Naive thymus-derived CD4-positive, alpha-beta T cell (primary cell): ENCODE measurements around the gene SERPINA4. TPM values are rescaled to one million over a fixed set of nuclear protein-coding genes. Genes with fewer than 3 reads are reported as not detected.

Experiments
- ATAC-seq: fragments of 150-1000 bp; cut with Tn5 transposase; 2 replicates; pipeline ENCODE4 v1.10.0; 2021; ENCODE audit warnings: mild to moderate bottlenecking, moderate library complexity
- CTCF ChIA-PET: fragments of 350-600 bp; sonication (Branson Sonifier 250); formaldehyde crosslinking; loops from one replicate; lab custom pipeline; 2021; ENCODE audit warnings: antibody characterized with exemption; lab: Charles Lee
- POLR2A ChIA-PET: fragments of 350-600 bp; sonication (Branson Sonifier 250); formaldehyde crosslinking; loops from one replicate; lab custom pipeline; 2021; ENCODE audit warnings: antibody characterized with exemption, inconsistent platforms; lab: Charles Lee
- DNase-seq, 9 donors: peaks; one replicate each; pipeline versions ENCODE4 v3.0.0 to v3.0.0-alpha.2; 2020 to 2022; ENCODE audit warnings: mixed read lengths in 1 of 9
- H3K27ac ChIP-seq: one replicate; pipeline ENCODE4 v1.7.0; 2013; ENCODE audit warnings: mild to moderate bottlenecking, low read depth, low read length, moderate library complexity
- H3K27me3 ChIP-seq, 2 donors: one replicate each; pipeline ENCODE4 v1.7.0; 2013; ENCODE audit warnings: low read length in 2 of 2, mild to moderate bottlenecking in 2 of 2, moderate library complexity in 2 of 2; ENCODE audit not compliant: control insufficient read depth in 2 of 2, insufficient read depth in 2 of 2
- H3K36me3 ChIP-seq, 3 experiments: 1 replicate in 2 of 3; 2 replicates in 1 of 3; pipeline ENCODE4 v1.7.0; 2013; ENCODE audit warnings: low read length in 3 of 3, mild to moderate bottlenecking in 3 of 3, moderate library complexity in 1 of 3; ENCODE audit not compliant: insufficient read depth in 3 of 3, control insufficient read depth in 2 of 3
- H3K4me1 ChIP-seq, 2 donors: one replicate each; pipeline ENCODE4 v1.7.0; 2013; ENCODE audit warnings: low read length in 2 of 2, mild to moderate bottlenecking in 2 of 2, moderate library complexity in 1 of 2; ENCODE audit not compliant: control insufficient read depth in 2 of 2, insufficient read depth in 2 of 2
- H3K4me3 ChIP-seq: 2 replicates; pipeline ENCODE4 v1.7.0; 2013; ENCODE audit warnings: mild to moderate bottlenecking, low read length
- H3K9me3 ChIP-seq, 3 experiments: 1 replicate in 2 of 3; 2 replicates in 1 of 3; pipeline ENCODE4 v1.7.0; 2013; ENCODE audit warnings: low read length in 3 of 3; ENCODE audit not compliant: control insufficient read depth in 2 of 3
- H3K27ac Mint-ChIP-seq, 9 donors: one replicate each; pipeline ENCODE4 v1.8.0; 2020 to 2022; ENCODE audit warnings: mixed read lengths in 9 of 9, mild to moderate bottlenecking in 8 of 9, moderate library complexity in 5 of 9, inconsistent platforms in 2 of 9
- H3K27me3 Mint-ChIP-seq, 5 donors: one replicate each; pipeline ENCODE4 v1.8.0; 2021 to 2022; ENCODE audit warnings: mixed read lengths in 5 of 5, mild to moderate bottlenecking in 1 of 5
- H3K36me3 Mint-ChIP-seq, 5 donors: one replicate each; pipeline ENCODE4 v1.8.0; 2020 to 2022; ENCODE audit warnings: mixed read lengths in 5 of 5, mild to moderate bottlenecking in 3 of 5, inconsistent platforms in 1 of 5
- H3K4me1 Mint-ChIP-seq, 7 donors: one replicate each; pipeline ENCODE4 v1.8.0; 2020 to 2022; ENCODE audit warnings: mixed read lengths in 7 of 7, mild to moderate bottlenecking in 3 of 7, inconsistent platforms in 1 of 7
- H3K4me3 Mint-ChIP-seq, 10 donors: one replicate each; pipeline ENCODE4 v1.8.0; 2020 to 2022; ENCODE audit warnings: mild to moderate bottlenecking in 10 of 10, mixed read lengths in 10 of 10, moderate library complexity in 6 of 10, inconsistent platforms in 2 of 10
- H3K9me3 Mint-ChIP-seq, 11 donors: one replicate each; pipeline ENCODE4 v1.8.0; 2020 to 2022; ENCODE audit warnings: mixed read lengths in 11 of 11, mild to moderate bottlenecking in 4 of 11, inconsistent platforms in 1 of 11, moderate library complexity in 1 of 11
- intact Hi-C, 2 donors: fragments of 100-400 bp; cut with micrococcal nuclease; formaldehyde crosslinking; loops; one replicate each; pipeline ENCODE4 v1.15.1; 2023
- polyA plus RNA-seq, 2 donors: library from polyadenylated mRNA; unstranded; fragments of 300-500 nt; fragmentation: Illumina TruSeq; gene quantifications; one replicate each; pipeline ENCODE4 v1.2.3, GENCODE V29; 2021
- total RNA-seq, 6 experiments: library from RNA in 5 of 6; stranded (reverse) in 5 of 6; gene quantifications; 1 replicate in 5 of 6; 2 replicates in 1 of 6; pipeline ENCODE4 v1.2.3 and lab custom pipeline; 2021 to 2026

Gene SERPINA4
- total and polyA plus RNA-seq, 7 experiments from 2014 or later = not detected

DNA sequence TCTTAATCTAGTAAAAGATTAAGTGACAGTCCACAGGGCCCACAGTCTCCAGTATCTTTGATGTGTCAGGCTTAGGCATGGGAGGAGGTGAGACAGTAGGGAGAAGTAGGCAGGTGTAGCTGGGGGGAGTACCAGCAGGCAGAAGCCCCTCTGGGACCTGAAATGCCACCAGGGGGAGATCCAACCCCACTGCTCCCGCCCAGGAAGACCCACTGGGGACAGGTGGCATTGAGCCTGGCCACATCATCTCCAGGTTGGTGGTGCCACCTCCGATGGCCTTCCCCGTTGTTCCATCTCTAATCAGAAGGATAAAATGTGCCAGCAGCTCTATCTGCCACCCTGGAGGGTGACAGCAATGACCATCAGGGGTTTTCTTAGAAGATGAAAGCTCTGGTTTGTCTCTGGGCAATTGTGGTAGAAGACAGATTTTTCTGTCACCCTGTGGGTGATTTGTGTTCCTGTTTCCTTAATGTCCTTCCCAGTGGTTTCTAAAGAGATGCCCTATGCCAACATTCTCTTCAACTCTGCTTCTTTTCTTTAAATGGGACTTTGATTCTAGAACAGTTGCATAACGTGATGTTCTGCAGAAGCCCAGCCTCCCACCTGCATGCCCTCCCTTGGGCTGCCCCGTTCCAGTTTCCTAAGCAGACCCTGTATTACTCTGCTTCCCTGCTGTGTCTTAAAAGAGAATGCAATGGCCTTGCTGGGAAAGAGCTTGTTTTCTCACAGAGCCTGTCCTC lies 39.7 kb upstream of the SERPINA4 start:
- peaks cover 0 to 16% (median 9%) of the 10 kb centered on the region in 11 donors for H3K9me3 Mint-ChIP-seq
- no peaks in the 10 kb centered on the region for H3K4me1 Mint-ChIP-seq
- no peaks in the 10 kb centered on the region for H3K36me3 Mint-ChIP-seq
- no peak overlapping the region for H3K27ac ChIP-seq
- H3K27me3 ChIP-seq = no peaks in the 10 kb centered on the region
- no peak for ATAC-seq
- H3K27ac Mint-ChIP-seq = no peak overlapping the region
- no peak overlapping the region for H3K4me3 ChIP-seq
- no peaks in the 10 kb centered on the region for H3K9me3 ChIP-seq
- H3K4me1 ChIP-seq = no peaks in the 10 kb centered on the region
- CTCF ChIA-PET = no interaction called here
- POLR2A ChIA-PET = no interaction called here
- DNase-seq = no peak
- H3K36me3 ChIP-seq = no peaks in the 10 kb centered on the region
- H3K4me3 Mint-ChIP-seq = no peak overlapping the region
- H3K27me3 Mint-ChIP-seq = peaks cover 6 to 41% (median 22%) of the 10 kb centered on the region in 5 donors
- intact Hi-C loops = no loop called here

DNA sequence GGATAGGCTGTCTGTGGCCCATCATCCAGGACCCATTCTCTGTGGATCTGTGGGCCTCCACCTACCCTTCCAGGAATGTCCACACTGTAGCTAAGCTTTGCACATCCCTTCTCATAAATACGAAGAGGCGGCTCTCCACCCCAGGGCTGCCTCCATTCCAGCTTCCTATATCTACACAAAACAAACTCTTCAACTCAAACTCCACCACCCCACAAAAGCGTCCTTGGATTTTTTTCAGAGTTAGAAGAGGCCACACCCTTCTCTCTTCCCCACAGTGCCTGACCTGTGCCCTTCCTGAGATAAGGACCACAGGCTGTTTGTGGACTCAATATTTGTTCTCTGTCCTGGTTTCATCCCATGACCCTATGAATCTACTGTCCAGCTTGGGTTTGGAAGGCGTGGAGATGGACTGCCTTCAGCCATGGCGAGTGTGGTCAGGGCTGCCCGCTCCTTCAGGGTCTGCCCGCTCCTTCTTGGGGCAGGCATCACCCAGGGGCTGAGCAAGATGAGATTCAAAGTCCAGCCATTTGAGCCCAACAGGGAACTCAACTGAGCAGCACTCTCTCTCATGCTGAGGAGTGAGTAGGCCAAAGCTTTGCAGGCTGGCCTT lies 39.0 kb upstream of the SERPINA4 start:
- ChIA-PET CTCF (no interaction called here), POLR2A (no interaction called here)
- Histone ChIP-seq H3K36me3 (no peaks in the 10 kb centered on the region), H3K4me1 (no peaks in the 10 kb centered on the region), H3K4me3 (no peak overlapping the region), H3K27ac (no peak overlapping the region), H3K27me3 (no peaks in the 10 kb centered on the region), H3K9me3 (no peaks in the 10 kb centered on the region)
- Mint-ChIP-seq H3K9me3 (peaks cover 0 to 19% (median 9%) of the 10 kb centered on the region in 11 donors), H3K4me3 (no peak overlapping the region), H3K4me1 (no peaks in the 10 kb centered on the region), H3K27ac (no peak overlapping the region), H3K27me3 (peaks cover 6 to 47% (median 24%) of the 10 kb centered on the region in 5 donors), H3K36me3 (no peaks in the 10 kb centered on the region)
- DNase-seq (no peak), ATAC-seq (no peak)
- intact Hi-C loops = no loop called here

DNA sequence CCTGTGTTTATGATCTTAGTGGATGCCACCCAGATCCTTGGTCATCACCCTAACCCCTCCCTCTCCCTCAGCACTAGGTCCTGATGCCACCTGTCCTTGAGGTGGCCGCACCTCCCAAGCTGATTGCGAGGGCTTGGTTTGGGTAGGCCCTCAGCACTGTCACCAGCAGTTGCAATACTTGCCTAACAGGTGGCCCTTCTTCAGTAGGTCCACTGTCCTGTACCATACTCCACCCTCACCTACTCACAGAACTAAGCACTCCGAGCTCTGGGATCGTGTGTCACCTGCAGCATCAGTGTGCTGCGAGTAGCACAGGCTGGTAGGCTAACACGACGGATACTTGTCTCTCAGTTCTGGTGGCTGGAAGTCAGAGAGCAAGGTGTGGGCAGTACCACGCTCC lies 38.0 kb upstream of the SERPINA4 start:
- ATAC-seq = no peak
- POLR2A ChIA-PET = no interaction called here
- H3K36me3 ChIP-seq = no peaks in the 10 kb centered on the region

DNA sequence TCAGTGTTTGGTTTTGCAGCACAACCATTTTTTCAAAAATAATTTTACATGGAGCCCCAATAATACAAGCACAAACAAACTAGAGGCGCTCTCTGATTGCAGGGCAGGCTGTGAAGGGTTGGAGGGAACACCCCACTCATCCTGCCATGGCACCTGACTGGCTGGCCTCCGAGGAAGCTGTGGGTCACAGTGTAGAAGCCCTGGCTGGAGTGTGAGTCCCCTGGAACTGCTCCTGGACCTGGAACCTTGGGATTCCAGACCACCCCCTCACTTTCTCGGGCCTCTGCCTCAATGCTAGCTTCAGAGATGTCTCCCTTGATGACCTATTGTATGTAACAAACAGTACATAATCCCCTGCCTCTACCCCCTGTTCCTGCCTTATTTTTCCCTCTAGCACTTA lies 37.1 kb upstream of the SERPINA4 start:
- Mint-ChIP-seq H3K36me3 (no peaks in the 10 kb centered on the region), H3K4me3 (no peak overlapping the region), H3K9me3 (peaks cover 0 to 16% (median 7%) of the 10 kb centered on the region in 11 donors), H3K4me1 (no peaks in the 10 kb centered on the region), H3K27ac (no peak overlapping the region), H3K27me3 (peaks cover 6 to 55% (median 24%) of the 10 kb centered on the region in 5 donors)
- Histone ChIP-seq H3K27me3 (no peaks in the 10 kb centered on the region), H3K9me3 (no peaks in the 10 kb centered on the region), H3K4me1 (no peaks in the 10 kb centered on the region), H3K4me3 (no peak overlapping the region), H3K27ac (no peak overlapping the region), H3K36me3 (no peaks in the 10 kb centered on the region)
- no peak for ATAC-seq
- ChIA-PET CTCF (no interaction called here), POLR2A (no interaction called here)
- DNase-seq = no peak
- intact Hi-C loops = no loop called here

More for the DNA sequence above, 38.0 kb upstream of the SERPINA4 start:
- H3K4me3 Mint-ChIP-seq = no peak overlapping the region
- Histone ChIP-seq H3K27ac (no peak overlapping the region), H3K27me3 (no peaks in the 10 kb centered on the region), H3K4me1 (no peaks in the 10 kb centered on the region), H3K4me3 (no peak overlapping the region), H3K9me3 (no peaks in the 10 kb centered on the region)
- intact Hi-C loops = no loop called here
- no peaks in the 10 kb centered on the region for H3K36me3 Mint-ChIP-seq
- CTCF ChIA-PET = no interaction called here
- no peak for DNase-seq
- no peaks in the 10 kb centered on the region for H3K4me1 Mint-ChIP-seq
- H3K9me3 Mint-ChIP-seq = peaks cover 0 to 22% (median 9%) of the 10 kb centered on the region in 11 donors
- H3K27ac Mint-ChIP-seq = no peak overlapping the region
- H3K27me3 Mint-ChIP-seq = peaks cover 6 to 55% (median 24%) of the 10 kb centered on the region in 5 donors

GRCh38 chr14:94531187-94531586 lies 30.1 kb upstream of the SERPINA4 start:
- no peaks in the 10 kb centered on the region for H3K9me3 ChIP-seq
- no peaks in the 10 kb centered on the region for H3K4me1 ChIP-seq
- ChIA-PET CTCF (no interaction called here), POLR2A (no interaction called here)
- DNase-seq (no peak), ATAC-seq (no peak)
- Mint-ChIP-seq H3K4me1 (no peaks in the 10 kb centered on the region), H3K27me3 (peaks cover 0 to 23% (median 9%) of the 10 kb centered on the region in 5 donors), H3K9me3 (peaks cover 0 to 12% (median 3%) of the 10 kb centered on the region in 11 donors), H3K36me3 (peaks cover 0 to 3% (median 0%) of the 10 kb centered on the region in 5 donors), H3K4me3 (no peak overlapping the region), H3K27ac (no peak overlapping the region)
- no peak overlapping the region for H3K4me3 ChIP-seq
- H3K36me3 ChIP-seq = no peaks in the 10 kb centered on the region
- intact Hi-C loops = no loop called here
- H3K27me3 ChIP-seq = no peaks in the 10 kb centered on the region
- H3K27ac ChIP-seq = no peak overlapping the region

DNA sequence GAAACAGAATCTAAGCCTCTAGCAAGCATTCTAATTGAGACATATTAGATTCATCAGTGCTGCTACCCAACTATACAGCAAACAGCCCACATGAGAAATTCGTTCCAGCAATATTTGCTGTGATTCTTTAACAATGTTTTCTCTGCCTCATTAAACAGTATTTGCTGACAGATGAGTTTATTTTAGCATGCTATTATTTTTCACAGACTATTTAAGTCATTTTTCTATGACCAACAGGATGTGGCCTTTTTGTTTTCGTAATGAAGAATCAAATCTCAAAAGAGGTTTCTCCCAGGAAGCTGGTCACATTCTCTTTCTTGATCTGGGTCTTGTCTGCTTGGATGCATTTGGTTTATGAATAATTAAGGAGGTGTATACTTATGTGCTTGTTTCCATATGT lies 28.8 kb upstream of the SERPINA4 start:
- no peak overlapping the region for H3K27ac Mint-ChIP-seq
- no peaks in the 10 kb centered on the region for H3K4me1 ChIP-seq
- peaks cover 0 to 9% (median 1%) of the 10 kb centered on the region in 11 donors for H3K9me3 Mint-ChIP-seq
- ATAC-seq (no peak), DNase-seq (no peak)
- no peaks in the 10 kb centered on the region for H3K9me3 ChIP-seq
- no peak overlapping the region for H3K4me3 Mint-ChIP-seq
- intact Hi-C loops = no loop called here
- ChIA-PET CTCF (no interaction called here), POLR2A (no interaction called here)
- peaks cover 0 to 3% (median 0%) of the 10 kb centered on the region in 5 donors for H3K36me3 Mint-ChIP-seq
- no peaks in the 10 kb centered on the region for H3K4me1 Mint-ChIP-seq
- no peak overlapping the region for H3K4me3 ChIP-seq
- H3K27ac ChIP-seq = no peak overlapping the region
- no peaks in the 10 kb centered on the region for H3K27me3 ChIP-seq
- no peaks in the 10 kb centered on the region for H3K36me3 ChIP-seq
- peaks cover 0 to 17% (median 4%) of the 10 kb centered on the region in 5 donors for H3K27me3 Mint-ChIP-seq
